Measurements from ENCODE around the gene NINL. TPM values are rescaled to one million over a fixed set of nuclear protein-coding genes. Genes with fewer than 3 reads are reported as not detected.

The NINL gene
- total RNA-seq, 3 donors from 2014 or later (not counting 1 experiment from before 2014, with no cell fraction given) = 3.1 to 6.9 (median 4.9) TPM

DNA sequence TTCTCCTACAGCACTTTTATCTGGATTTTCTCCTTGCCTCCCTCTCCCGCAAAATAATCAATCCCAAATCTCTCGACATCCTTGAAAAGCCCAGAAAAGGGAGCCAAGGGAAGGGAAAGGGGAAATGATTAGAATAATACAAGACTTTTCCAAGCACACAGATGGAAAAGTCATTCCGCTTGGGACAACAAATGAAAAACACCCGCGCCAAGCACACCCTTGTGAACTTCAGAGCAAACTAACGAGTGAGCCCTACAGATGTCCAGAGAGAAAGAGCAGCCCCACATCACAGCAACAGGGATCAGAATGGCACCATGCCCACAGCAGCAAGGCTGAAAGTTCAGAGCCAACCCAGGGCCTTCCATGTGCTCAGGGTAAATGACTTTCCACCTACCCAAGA is 49.6 kb downstream of the NINL start:
- Mint-ChIP-seq H3K27ac (no peak overlapping the region), H3K4me3 (no peak overlapping the region), H3K36me3 (no peaks in the 10 kb centered on the region), H3K9me3 (no peaks in the 10 kb centered on the region), H3K4me1 (peaks cover 0 to 16% of the 10 kb centered on the region in 2 donors), H3K27me3 (ENCODE audit: low read depth in 2 of 2) (peaks cover 0 to 9% of the 10 kb centered on the region in 2 donors)
- Histone ChIP-seq H3K4me1 (ENCODE audit: control insufficient read depth, insufficient read depth, low read length) (no peaks in the 10 kb centered on the region), H3K27ac (ENCODE audit: low read length) (no peak overlapping the region), H3K4me3 (ENCODE audit: low read length) (no peak overlapping the region), H3K36me3 (ENCODE audit: control insufficient read depth, insufficient read depth, low read length) (no peaks in the 10 kb centered on the region), H3K9me3 (ENCODE audit: control insufficient read depth, insufficient read depth, low read length) (no peaks in the 10 kb centered on the region), H3K27me3 (ENCODE audit: control insufficient read depth, insufficient read depth, low read length) (no peaks in the 10 kb centered on the region)
- ATAC-seq (no peak), DNase-seq (no peak)
- TF ChIP-seq, protein P1, sequence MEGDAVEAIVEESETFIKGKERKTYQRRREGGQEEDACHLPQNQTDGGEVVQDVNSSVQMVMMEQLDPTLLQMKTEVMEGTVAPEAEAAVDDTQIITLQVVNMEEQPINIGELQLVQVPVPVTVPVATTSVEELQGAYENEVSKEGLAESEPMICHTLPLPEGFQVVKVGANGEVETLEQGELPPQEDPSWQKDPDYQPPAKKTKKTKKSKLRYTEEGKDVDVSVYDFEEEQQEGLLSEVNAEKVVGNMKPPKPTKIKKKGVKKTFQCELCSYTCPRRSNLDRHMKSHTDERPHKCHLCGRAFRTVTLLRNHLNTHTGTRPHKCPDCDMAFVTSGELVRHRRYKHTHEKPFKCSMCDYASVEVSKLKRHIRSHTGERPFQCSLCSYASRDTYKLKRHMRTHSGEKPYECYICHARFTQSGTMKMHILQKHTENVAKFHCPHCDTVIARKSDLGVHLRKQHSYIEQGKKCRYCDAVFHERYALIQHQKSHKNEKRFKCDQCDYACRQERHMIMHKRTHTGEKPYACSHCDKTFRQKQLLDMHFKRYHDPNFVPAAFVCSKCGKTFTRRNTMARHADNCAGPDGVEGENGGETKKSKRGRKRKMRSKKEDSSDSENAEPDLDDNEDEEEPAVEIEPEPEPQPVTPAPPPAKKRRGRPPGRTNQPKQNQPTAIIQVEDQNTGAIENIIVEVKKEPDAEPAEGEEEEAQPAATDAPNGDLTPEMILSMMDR (IDR thresholded peaks at IDR 0.05) = no peak
- intact Hi-C loops (cut with micrococcal nuclease) = no loop called here
- 96% methylated on average over 4 of the region's 6 CpGs for WGBS (ENCODE audit: insufficient coverage)

- WGBS (ENCODE audit: insufficient coverage) = 97% methylated on average over 6 of the region's 7 CpGs
- no peaks in the 10 kb centered on the region for H3K9me3 ChIP-seq (ENCODE audit: control insufficient read depth, insufficient read depth, low read length)
- H3K4me3 ChIP-seq (ENCODE audit: low read length) = no peak overlapping the region
- no peak overlapping the region for H3K27ac ChIP-seq (ENCODE audit: low read length)
- Mint-ChIP-seq H3K36me3 (no peaks in the 10 kb centered on the region), H3K4me3 (no peak overlapping the region), H3K27ac (no peak overlapping the region), H3K27me3 (ENCODE audit: low read depth in 2 of 2) (peaks cover 3 to 9% of the 10 kb centered on the region in 2 donors), H3K9me3 (no peaks in the 10 kb centered on the region), H3K4me1 (peaks cover 0 to 15% of the 10 kb centered on the region in 2 donors)
- no peaks in the 10 kb centered on the region for H3K4me1 ChIP-seq (ENCODE audit: control insufficient read depth, insufficient read depth, low read length)
- intact Hi-C loops (cut with micrococcal nuclease) = no loop called here
- ATAC-seq (no peak), DNase-seq (no peak)
- TF ChIP-seq, protein P1 (IDR thresholded peaks at IDR 0.05) = no peak
- no peaks in the 10 kb centered on the region for H3K27me3 ChIP-seq (ENCODE audit: control insufficient read depth, insufficient read depth, low read length)
- no peaks in the 10 kb centered on the region for H3K36me3 ChIP-seq (ENCODE audit: control insufficient read depth, insufficient read depth, low read length)
Observed at GRCh38 chr20:25534845-25535244, 50.5 kb downstream of the NINL start.

GRCh38 chr20:25533920-25534700 is 51.2 kb downstream of the NINL start:
- peak overlapping the region; percentile 12 for H3K27ac ChIP-seq (ENCODE audit: low read length)
- peak overlapping the region in 1 of 2 donors; percentile 14 for H3K27ac Mint-ChIP-seq

More at GRCh38 chr20:25533920-25534700, 51.2 kb downstream of the NINL start:
- Histone ChIP-seq H3K36me3 (ENCODE audit: control insufficient read depth, insufficient read depth, low read length) (no peaks in the 10 kb centered on the region), H3K4me1 (ENCODE audit: control insufficient read depth, insufficient read depth, low read length) (no peaks in the 10 kb centered on the region), H3K4me3 (ENCODE audit: low read length) (no peak overlapping the region), H3K9me3 (ENCODE audit: control insufficient read depth, insufficient read depth, low read length) (no peaks in the 10 kb centered on the region), H3K27me3 (ENCODE audit: control insufficient read depth, insufficient read depth, low read length) (no peaks in the 10 kb centered on the region)
- H3K4me1 Mint-ChIP-seq = peaks cover 0 to 12% of the 10 kb centered on the region in 2 donors
- H3K9me3 Mint-ChIP-seq = no peaks in the 10 kb centered on the region
- TF ChIP-seq, protein P1 (IDR thresholded peaks at IDR 0.05) = no peak
- DNase-seq (no peak), ATAC-seq (peak; percentile 34 to 75 (median 35))
- intact Hi-C loops (cut with micrococcal nuclease) = no loop called here
- no peaks in the 10 kb centered on the region for H3K36me3 Mint-ChIP-seq
- WGBS (ENCODE audit: insufficient coverage) = 79% methylated on average over 3 of the region's 4 CpGs
- peaks cover 3 to 9% of the 10 kb centered on the region in 2 donors for H3K27me3 Mint-ChIP-seq (ENCODE audit: low read depth in 2 of 2)
- H3K4me3 Mint-ChIP-seq = no peak overlapping the region
